GM15510 (cell line): ENCODE data around the gene IL1RL2.

Experiments
- POLR2A ChIP-seq: IDR thresholded peaks from 3 replicates; pipeline ENCODE4 v1.6.1; 2011; ENCODE audit warnings: borderline replicate concordance; ENCODE audit not compliant: insufficient read length; ENCODE audit errors: extremely low read depth

The IL1RL2 gene

GRCh38 chr2:102256874-102257462, 70.1 kb downstream of the IL1RL2 start:
- TF ChIP-seq POLR2A: no peak

- no peak for TF ChIP-seq POLR2A
Measured at GRCh38 chr2:102258025-102258385, 71.2 kb downstream of the IL1RL2 start.

DNA sequence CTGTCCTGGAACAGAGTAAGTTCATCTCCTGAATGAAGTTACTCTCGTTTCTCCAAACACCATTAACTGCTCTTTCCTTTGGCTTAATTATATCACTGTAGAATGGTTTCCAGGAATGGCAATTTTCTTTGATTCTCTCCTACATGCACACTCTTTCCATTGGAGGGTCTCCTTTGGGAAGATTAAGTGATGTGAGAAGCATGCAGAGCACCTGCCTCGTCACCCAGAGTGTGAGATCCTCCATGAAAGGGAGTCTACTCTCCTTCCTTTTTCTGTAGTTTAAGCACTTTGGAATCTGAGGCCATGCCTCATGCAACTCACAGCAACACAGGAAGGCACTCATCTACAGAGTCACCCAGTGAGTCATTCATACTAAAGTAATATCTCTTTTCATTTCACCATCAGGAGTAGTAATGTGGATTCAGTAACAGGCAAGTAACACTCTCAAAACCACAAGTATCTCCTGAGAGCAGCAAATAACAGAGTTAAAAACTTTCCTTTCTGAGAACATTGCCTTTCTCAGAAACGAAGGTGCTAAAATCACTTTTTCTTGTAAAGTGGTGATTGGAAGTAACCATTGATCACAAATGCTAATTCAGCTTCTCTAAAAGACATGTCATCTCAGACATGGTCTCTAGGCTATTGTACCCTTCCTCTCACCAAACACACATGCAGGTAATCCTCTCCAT, 71.7 kb downstream of the IL1RL2 start:
- TF ChIP-seq POLR2A: no peak

DNA sequence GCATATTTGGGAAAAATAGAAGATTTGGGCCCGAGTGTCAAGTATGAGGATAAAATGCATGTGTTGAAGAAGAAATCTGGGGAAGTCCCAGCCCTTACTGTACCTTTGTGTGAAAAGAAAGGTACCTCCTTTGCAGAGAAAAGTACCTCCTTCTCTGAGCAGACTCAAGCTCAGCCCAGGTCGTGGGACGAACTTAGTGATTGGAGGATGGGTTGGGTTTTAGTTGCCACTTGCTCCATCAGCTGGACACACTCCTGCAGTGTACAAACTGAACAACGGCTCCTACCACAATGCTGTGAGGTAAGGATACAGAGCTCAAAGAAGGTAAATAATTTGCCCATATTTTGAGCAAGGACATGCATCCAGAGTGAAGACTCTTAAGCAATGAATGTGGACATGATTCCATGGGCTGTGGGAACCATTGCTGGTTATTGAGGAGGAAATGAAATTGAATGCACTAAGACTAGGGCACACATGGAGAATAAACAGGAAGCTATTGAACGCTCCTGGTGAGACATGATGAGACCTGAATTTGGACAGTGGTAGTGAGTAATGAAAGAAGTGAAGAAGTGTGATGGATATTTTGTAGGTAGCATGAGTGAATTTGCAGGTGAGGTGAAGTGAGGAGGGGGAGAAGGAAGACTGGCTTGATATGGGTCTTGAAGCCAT, 74.8 kb downstream of the IL1RL2 start:
- TF ChIP-seq POLR2A: no peak

GRCh38 chr2:102262216-102263129, 75.7 kb downstream of the IL1RL2 start:
- no peak for TF ChIP-seq POLR2A

DNA sequence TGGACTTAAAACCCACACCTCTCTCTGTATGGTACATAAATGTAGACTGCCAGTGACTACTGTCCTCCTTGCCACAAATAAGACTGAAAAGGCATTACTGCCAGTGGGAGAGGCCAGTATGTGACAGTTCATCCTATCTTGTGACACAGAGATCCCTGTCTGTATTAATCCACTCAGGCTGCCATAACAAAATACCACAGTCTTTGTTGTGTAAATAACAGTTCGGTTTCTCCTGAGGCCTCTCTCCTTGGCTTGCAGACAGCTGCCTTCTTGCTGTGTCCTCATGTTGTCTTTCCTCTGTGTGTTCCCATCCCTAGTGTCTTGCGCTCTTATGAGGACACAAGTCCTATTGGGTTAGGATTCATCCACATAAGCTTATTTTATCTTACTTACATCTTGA, 78.1 kb downstream of the IL1RL2 start:
- TF ChIP-seq POLR2A: no peak

DNA sequence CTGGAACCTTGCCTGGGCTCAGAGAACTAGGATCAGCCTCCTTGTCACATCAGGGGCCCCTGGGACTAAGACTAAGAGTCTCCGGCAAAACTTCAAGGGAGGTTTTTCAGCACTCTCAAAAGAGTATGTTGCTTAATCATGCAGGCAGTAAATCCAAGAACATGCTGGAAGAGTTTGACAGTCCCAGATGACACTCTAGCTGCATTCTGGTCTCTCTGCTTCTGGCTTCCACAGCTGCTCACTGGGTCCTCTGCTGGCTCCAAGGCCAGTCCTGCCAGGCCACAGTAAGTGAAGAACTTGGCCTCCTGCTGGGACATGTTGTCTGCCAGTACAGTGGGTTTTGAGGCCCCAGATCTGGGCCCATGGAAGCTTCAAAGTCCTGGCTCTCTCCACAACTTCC, 79.4 kb downstream of the IL1RL2 start:
- TF ChIP-seq POLR2A: no peak

- no peak for TF ChIP-seq POLR2A
Measured at GRCh38 chr2:102267774-102268173, 81.0 kb downstream of the IL1RL2 start.

GRCh38 chr2:102268510-102269199, 81.8 kb downstream of the IL1RL2 start:
- no peak for TF ChIP-seq POLR2A

GRCh38 chr2:102269200-102269524, 82.3 kb downstream of the IL1RL2 start:
- TF ChIP-seq POLR2A: no peak

GRCh38 chr2:102271844-102272243, 85.0 kb downstream of the IL1RL2 start:
- no peak for TF ChIP-seq POLR2A

DNA sequence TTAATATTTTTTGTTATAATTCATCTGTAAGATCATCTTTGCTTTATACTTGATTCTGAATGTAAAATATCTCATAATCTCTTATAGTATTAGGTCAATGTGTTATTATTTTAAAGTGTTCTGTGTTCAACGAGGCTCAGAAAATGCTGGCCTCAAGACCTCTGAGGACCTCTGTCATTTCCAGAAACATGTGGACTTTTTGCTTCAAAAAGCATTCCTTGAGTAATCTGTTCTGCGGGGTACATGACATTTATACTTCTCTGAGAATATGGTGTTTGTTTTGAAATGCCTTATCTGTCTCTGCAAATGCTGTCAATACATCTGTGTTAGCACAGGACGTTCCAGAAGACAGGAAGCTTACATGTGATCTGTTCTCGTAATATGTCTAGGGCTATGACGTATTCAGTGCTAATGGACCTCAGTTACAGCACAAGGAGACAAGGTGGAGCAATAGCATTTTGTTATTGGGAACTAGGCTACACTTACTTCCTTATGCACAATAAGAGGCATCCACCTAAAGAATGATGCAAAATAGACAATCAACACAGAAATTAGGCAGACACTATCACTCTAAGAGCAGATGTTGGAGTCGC, 86.9 kb downstream of the IL1RL2 start:
- TF ChIP-seq POLR2A: no peak

- TF ChIP-seq POLR2A: no peak
Measured at GRCh38 chr2:102276549-102277201, 89.9 kb downstream of the IL1RL2 start.
